Activated T-cell treated with anti-CD3 and anti-CD28 coated beads, Interleukin-2, amount 50 U/mL, for 4 hours (primary cell): Measurements from ENCODE around the gene RXFP1. TPM values are rescaled to one million over a fixed set of nuclear protein-coding genes. Genes with fewer than 3 reads are reported as not detected.
A peak's percentile ranks its signal among the peaks of the same experiment; 100 is the strongest.

Experiments used
- ATAC-seq, 2 donors: fragments of 200-7000 bp; cut with Tn5 transposase; one replicate each; pipeline ENCODE4 v1.10.0; 2021
- DNase-seq: peaks from one replicate; pipeline ENCODE4 v3.0.0-alpha.2; 2020
- H3K27me3 Mint-ChIP-seq: one replicate; pipeline ENCODE4 v1.8.0; 2021; ENCODE audit warnings: low read depth, mixed read lengths
- H3K36me3 Mint-ChIP-seq: one replicate; pipeline ENCODE4 v1.8.0; 2022; ENCODE audit warnings: mixed read lengths; ENCODE audit not compliant: insufficient read depth
- H3K4me1 Mint-ChIP-seq: one replicate; pipeline ENCODE4 v1.8.0; 2021; ENCODE audit warnings: low read depth, mixed read lengths
- H3K4me3 Mint-ChIP-seq: one replicate; pipeline ENCODE4 v1.8.0; 2021; ENCODE audit warnings: mild to moderate bottlenecking, moderate library complexity, mixed read lengths
- H3K9me3 Mint-ChIP-seq: one replicate; pipeline ENCODE4 v1.8.0; 2021; ENCODE audit warnings: mixed read lengths
- total RNA-seq, 3 donors: library from RNA; stranded (reverse); gene quantifications; one replicate each; pipeline ENCODE4 v1.2.1, GENCODE V29; 2021

Gene RXFP1
- total RNA-seq, 3 donors from 2014 or later: 0.08 TPM; not detected in 2

- no peak for DNase-seq
- Mint-ChIP-seq H3K9me3 (no peaks in the 10 kb centered on the region), H3K4me1 (peaks cover 2% of the 10 kb centered on the region), H3K27me3 (peaks cover 2% of the 10 kb centered on the region), H3K36me3 (no peaks in the 10 kb centered on the region), H3K4me3 (no peak overlapping the region)
- no peak for ATAC-seq
Observed at GRCh38 chr4:158532556-158533231, 11.0 kb downstream of the RXFP1 start.

- DNase-seq: no peak
- H3K27me3 Mint-ChIP-seq: peaks cover 7% of the 10 kb centered on the region
- H3K4me3 Mint-ChIP-seq: no peak overlapping the region
- no peak for ATAC-seq
- H3K9me3 Mint-ChIP-seq: no peaks in the 10 kb centered on the region
- H3K4me1 Mint-ChIP-seq: peaks cover 2% of the 10 kb centered on the region
- no peaks in the 10 kb centered on the region for H3K36me3 Mint-ChIP-seq
Observed at GRCh38 chr4:158534727-158535126, 13.0 kb downstream of the RXFP1 start.

- H3K4me1 Mint-ChIP-seq: peaks cover 2% of the 10 kb centered on the region
- DNase-seq (no peak), ATAC-seq (peak; percentile 88 to 89)
- H3K4me3 Mint-ChIP-seq: peak overlapping the region; percentile 1
- H3K27me3 Mint-ChIP-seq: peaks cover 7% of the 10 kb centered on the region
- no peaks in the 10 kb centered on the region for H3K9me3 Mint-ChIP-seq
- no peaks in the 10 kb centered on the region for H3K36me3 Mint-ChIP-seq
Observed at GRCh38 chr4:158535130-158535614, 13.5 kb downstream of the RXFP1 start.

- Mint-ChIP-seq H3K4me3 (no peak overlapping the region), H3K27me3 (peaks cover 7% of the 10 kb centered on the region), H3K9me3 (no peaks in the 10 kb centered on the region), H3K4me1 (peaks cover 2% of the 10 kb centered on the region), H3K36me3 (no peaks in the 10 kb centered on the region)
- ATAC-seq (no peak), DNase-seq (no peak)
Observed at GRCh38 chr4:158536833-158537232, 15.2 kb downstream of the RXFP1 start.

GRCh38 chr4:158538176-158538575, 16.5 kb downstream of the RXFP1 start:
- DNase-seq: no peak
- no peaks in the 10 kb centered on the region for H3K9me3 Mint-ChIP-seq
- ATAC-seq: no peak
- peaks cover 2% of the 10 kb centered on the region for H3K4me1 Mint-ChIP-seq
- no peaks in the 10 kb centered on the region for H3K36me3 Mint-ChIP-seq
- H3K27me3 Mint-ChIP-seq: peaks cover 7% of the 10 kb centered on the region
- no peak overlapping the region for H3K4me3 Mint-ChIP-seq

- DNase-seq: no peak
- peaks cover 4% of the 10 kb centered on the region for H3K9me3 Mint-ChIP-seq
- H3K27me3 Mint-ChIP-seq: peaks cover 7% of the 10 kb centered on the region
- peaks cover 2% of the 10 kb centered on the region for H3K4me1 Mint-ChIP-seq
- no peaks in the 10 kb centered on the region for H3K36me3 Mint-ChIP-seq
- H3K4me3 Mint-ChIP-seq: no peak overlapping the region
- ATAC-seq: no peak
Observed at GRCh38 chr4:158538911-158539310, 17.2 kb downstream of the RXFP1 start.

- H3K4me3 Mint-ChIP-seq: no peak overlapping the region
- ATAC-seq (no peak), DNase-seq (no peak)
- no peaks in the 10 kb centered on the region for H3K4me1 Mint-ChIP-seq
- H3K9me3 Mint-ChIP-seq: peaks cover 4% of the 10 kb centered on the region
- no peaks in the 10 kb centered on the region for H3K36me3 Mint-ChIP-seq
- H3K27me3 Mint-ChIP-seq: peaks cover 7% of the 10 kb centered on the region
Observed at GRCh38 chr4:158540125-158540907, 18.6 kb downstream of the RXFP1 start.

- peaks cover 7% of the 10 kb centered on the region for H3K27me3 Mint-ChIP-seq
- ATAC-seq (no peak), DNase-seq (no peak)
- no peaks in the 10 kb centered on the region for H3K36me3 Mint-ChIP-seq
- H3K9me3 Mint-ChIP-seq: peaks cover 4% of the 10 kb centered on the region
- H3K4me1 Mint-ChIP-seq: no peaks in the 10 kb centered on the region
- H3K4me3 Mint-ChIP-seq: no peak overlapping the region
Observed at GRCh38 chr4:158541506-158541905, 19.8 kb downstream of the RXFP1 start.

- ATAC-seq: no peak
- peaks cover 8% of the 10 kb centered on the region for H3K9me3 Mint-ChIP-seq
- no peak for DNase-seq
- no peaks in the 10 kb centered on the region for H3K36me3 Mint-ChIP-seq
- no peaks in the 10 kb centered on the region for H3K4me1 Mint-ChIP-seq
- H3K27me3 Mint-ChIP-seq: peaks cover 3% of the 10 kb centered on the region
- H3K4me3 Mint-ChIP-seq: no peak overlapping the region
Observed at GRCh38 chr4:158543191-158543590, 21.5 kb downstream of the RXFP1 start.

- Mint-ChIP-seq H3K36me3 (no peaks in the 10 kb centered on the region), H3K9me3 (peaks cover 8% of the 10 kb centered on the region), H3K4me1 (no peaks in the 10 kb centered on the region), H3K27me3 (no peaks in the 10 kb centered on the region), H3K4me3 (no peak overlapping the region)
- DNase-seq (no peak), ATAC-seq (no peak)
Observed at GRCh38 chr4:158544141-158544540, 22.5 kb downstream of the RXFP1 start.

GRCh38 chr4:158553364-158553763, 31.7 kb downstream of the RXFP1 start:
- no peak for ATAC-seq
- Mint-ChIP-seq H3K27me3 (peaks cover 5% of the 10 kb centered on the region), H3K4me1 (no peaks in the 10 kb centered on the region), H3K9me3 (no peaks in the 10 kb centered on the region), H3K4me3 (no peak overlapping the region), H3K36me3 (no peaks in the 10 kb centered on the region)
- no peak for DNase-seq

GRCh38 chr4:158560284-158560683, 38.6 kb downstream of the RXFP1 start:
- ATAC-seq (no peak), DNase-seq (no peak)
- no peaks in the 10 kb centered on the region for H3K9me3 Mint-ChIP-seq
- H3K27me3 Mint-ChIP-seq: no peaks in the 10 kb centered on the region
- no peaks in the 10 kb centered on the region for H3K36me3 Mint-ChIP-seq
- H3K4me3 Mint-ChIP-seq: no peak overlapping the region
- H3K4me1 Mint-ChIP-seq: no peaks in the 10 kb centered on the region

- H3K9me3 Mint-ChIP-seq: no peaks in the 10 kb centered on the region
- peaks cover 7% of the 10 kb centered on the region for H3K27me3 Mint-ChIP-seq
- H3K36me3 Mint-ChIP-seq: no peaks in the 10 kb centered on the region
- no peak overlapping the region for H3K4me3 Mint-ChIP-seq
- DNase-seq (no peak), ATAC-seq (no peak)
- H3K4me1 Mint-ChIP-seq: no peaks in the 10 kb centered on the region
Observed at GRCh38 chr4:158566860-158567259, 45.2 kb downstream of the RXFP1 start.

- H3K27me3 Mint-ChIP-seq: peaks cover 7% of the 10 kb centered on the region
- ATAC-seq (no peak), DNase-seq (no peak)
- no peak overlapping the region for H3K4me3 Mint-ChIP-seq
- no peaks in the 10 kb centered on the region for H3K4me1 Mint-ChIP-seq
- H3K9me3 Mint-ChIP-seq: no peaks in the 10 kb centered on the region
- H3K36me3 Mint-ChIP-seq: no peaks in the 10 kb centered on the region
Observed at GRCh38 chr4:158571736-158572135, 50.1 kb downstream of the RXFP1 start.

GRCh38 chr4:158572608-158573007, 50.9 kb downstream of the RXFP1 start:
- no peaks in the 10 kb centered on the region for H3K4me1 Mint-ChIP-seq
- DNase-seq (no peak), ATAC-seq (no peak)
- H3K4me3 Mint-ChIP-seq: no peak overlapping the region
- peaks cover 7% of the 10 kb centered on the region for H3K27me3 Mint-ChIP-seq
- no peaks in the 10 kb centered on the region for H3K9me3 Mint-ChIP-seq
- no peaks in the 10 kb centered on the region for H3K36me3 Mint-ChIP-seq
